GM18861 (cell line): ENCODE measurements around the gene PDAP1.
"Not testable (repeated sequence)": the region's sequence is repeated elsewhere in the genome, so short reads cannot be mapped to it uniquely, and the experiment has no call there.

Experiments
- ATAC-seq: cut with Tn5 transposase; IDR thresholded peaks from one replicate; pipeline ENCODE4 v1.9.1; 2021; ENCODE audit not compliant: unreplicated experiment

PDAP1 gene

DNA sequence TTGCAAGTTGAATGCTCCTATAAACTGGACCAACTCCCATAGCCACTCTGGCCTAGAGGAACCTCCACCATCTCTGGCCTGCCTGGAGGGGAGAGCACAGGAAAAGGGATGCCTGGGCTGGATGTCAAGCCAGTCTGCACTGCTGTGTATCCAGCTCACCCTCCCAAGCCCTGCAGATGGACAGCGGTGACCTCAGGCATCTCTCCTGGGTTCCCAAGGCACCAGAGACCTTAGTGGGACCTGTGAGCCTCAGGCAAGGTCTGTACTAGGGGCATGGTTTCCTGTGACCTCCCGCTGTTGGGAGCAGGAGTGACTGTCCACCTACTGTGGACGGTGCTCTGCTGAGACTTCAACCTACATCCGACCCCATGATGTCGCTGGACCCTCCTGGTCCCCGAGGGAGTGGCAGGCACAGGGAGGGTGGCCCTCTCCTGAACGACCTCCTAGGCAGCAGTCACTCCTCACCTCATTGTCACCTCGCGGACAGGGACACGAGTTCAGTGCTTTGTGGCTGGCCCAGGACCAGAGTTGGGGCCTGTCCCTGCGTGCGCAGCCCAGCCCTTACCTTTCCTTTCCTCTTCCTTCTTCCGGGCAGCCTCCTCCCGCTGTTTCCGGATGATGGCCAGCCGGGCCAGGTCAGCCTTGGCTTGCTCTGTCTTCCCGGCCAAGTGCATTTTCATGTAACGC lies 11.0 kb downstream of the PDAP1 start:
- ATAC-seq = no peak

DNA sequence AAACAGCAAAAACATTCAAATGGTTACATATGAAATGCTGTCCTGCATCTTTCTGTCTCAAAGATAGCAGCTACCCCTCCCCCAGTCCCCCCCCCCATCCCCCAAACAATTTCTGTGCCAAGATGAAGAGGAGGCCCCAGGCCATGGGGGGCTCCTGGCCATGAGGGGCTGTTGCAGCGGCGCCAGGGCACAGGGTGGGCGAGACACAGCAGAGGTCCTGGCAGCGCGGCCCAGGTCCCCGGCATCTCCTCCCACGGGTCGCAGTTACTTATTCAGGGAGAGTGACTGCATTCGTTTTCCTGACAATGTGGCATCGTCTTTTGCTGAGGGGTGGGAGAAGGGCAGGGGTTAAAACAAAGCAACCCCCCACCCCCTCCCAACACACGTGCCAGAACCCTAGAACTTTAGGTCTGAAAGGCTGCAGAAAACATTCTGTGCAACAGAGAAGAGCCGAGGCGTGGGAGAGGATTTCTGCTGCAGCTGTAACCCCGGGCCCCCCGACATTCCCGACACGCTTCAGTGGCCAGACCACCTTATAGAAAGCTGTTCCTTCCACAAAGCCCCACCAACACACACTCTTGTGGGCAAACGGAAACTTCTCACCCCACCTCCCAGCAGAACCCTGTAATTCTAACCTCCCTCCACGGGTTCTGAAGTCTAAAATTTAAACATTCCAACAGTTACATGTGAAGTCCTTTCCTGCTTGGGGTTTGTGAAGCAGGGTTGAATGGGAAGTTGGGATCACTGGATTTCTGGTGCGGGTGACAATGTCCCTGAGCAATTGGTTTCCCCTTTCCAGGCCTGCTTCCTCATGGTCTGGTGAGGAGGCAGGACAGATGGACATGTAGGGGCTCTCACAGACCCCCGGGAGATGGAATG lies 11.7 kb downstream of the PDAP1 start:
- no peak for ATAC-seq

DNA sequence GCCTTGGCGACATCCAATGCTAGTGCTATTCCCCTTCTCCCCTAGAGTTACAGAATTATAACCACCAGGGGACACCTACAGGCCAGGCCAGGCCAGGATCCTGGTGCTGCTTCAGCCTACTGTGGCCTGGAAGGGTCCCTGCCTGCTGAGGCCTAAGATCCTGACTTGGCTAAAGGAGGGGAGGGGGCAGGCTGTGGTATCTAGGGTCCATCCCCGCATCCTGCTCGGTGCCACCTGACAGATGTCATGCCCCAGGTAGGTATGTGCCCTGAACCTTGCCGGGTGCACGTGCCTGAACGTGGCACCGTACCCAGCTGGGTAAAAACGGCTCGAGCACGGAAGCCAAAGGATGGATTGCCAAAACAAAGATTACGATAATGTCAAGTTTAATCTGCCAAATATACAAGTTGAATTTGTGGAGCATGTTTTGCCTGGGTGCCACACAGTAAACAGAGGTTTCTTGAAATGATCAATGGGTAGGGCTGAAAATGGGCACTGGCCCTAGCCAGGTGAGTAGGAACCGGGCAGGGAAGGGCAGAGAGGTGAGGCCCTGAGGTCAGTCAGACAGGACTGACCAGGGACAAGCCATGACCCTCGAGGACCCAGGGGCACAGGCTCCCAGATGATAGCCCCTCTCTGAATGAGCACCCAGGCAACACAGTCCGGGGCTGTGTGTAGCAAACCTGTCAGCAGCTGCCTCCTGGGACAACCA lies 12.6 kb downstream of the PDAP1 start:
- no peak for ATAC-seq

DNA sequence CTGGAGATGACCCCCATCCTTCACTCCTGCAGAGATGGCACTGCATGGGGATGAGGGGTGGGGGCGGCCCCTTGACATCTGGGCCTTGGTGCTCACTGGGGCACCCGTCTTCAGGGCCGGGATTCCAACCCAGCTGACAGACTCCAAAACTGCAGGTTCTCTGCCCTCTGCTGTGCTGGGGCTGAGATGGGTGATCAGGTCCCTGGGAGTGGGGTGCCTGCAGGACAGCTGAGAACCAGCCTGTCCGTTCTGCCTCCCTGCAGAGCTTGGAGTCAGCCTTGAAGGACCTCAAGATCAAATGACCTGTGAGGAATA lies 14.3 kb downstream of the PDAP1 start:
- no peak for ATAC-seq

DNA sequence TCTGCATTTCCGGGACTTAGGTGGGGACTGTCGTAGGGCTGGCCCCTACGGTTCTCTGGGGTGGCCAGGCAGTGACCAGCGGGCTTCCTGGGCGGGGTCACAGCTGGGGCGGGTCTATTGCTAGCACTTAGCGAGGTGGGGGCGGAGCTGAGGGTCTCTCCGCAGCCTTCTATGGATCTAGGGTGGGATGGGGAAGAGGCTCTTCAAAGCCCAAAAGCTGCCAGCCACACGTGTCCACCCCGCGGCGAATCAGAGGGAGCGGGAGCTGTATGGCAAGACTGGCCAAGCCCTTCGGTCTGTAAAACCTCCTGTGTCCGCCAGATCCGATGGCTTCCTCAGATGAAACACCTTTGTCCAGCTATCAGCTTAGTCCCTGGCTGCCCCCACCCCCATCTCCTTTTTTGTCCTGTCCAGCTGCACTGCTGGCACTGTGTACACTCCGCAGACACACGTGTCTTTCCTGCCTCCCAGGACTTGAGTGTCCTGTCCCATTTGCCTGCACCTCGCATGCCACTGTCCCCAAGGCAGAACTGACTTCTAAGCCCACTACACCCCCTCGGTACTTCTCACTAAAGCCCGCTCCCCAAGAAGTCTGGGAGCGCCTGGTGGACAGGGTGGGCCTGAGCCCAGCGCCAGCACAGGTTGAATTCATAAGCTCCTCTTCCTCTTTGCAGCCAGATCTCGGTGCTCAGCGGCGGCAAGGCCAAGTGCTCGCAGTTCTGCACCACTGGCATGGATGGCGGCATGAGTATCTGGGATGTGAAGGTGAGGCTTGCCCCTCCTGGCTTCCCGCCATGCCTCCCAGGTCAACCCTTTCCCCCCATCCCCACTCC lies 14.8 kb downstream of the PDAP1 start:
- ATAC-seq = no peak

DNA sequence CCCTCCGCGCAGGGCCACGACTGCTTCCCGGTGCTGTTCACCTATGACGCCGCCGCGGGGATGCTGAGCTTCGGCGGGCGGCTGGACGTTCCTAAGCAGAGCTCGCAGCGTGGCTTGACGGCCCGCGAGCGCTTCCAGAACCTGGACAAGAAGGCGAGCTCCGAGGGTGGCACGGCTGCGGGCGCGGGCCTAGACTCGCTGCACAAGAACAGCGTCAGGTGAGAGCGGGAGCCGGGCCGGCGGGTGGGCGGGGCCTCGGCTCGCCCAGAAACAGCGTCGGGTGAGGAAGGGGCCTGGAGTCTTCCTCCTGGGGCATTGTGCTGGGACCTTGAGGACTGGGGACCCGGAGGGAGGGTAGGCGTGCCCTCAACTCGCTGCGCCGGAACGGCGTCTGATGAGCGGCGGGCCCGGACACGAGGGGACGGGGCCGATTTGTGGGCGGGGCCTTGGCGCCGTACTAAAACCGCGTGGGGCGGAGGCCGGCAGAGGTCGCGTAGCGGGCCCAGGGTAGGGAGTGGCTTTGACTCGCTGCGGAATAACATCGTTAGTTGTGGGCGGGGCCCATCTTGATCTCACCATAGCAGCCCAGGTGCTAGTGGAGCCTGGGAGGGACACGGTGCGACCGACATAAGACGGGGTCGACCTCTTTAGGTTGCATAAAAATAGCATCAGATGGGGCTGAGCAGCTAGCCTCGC lies 15.6 kb downstream of the PDAP1 start:
- no peak for ATAC-seq

DNA sequence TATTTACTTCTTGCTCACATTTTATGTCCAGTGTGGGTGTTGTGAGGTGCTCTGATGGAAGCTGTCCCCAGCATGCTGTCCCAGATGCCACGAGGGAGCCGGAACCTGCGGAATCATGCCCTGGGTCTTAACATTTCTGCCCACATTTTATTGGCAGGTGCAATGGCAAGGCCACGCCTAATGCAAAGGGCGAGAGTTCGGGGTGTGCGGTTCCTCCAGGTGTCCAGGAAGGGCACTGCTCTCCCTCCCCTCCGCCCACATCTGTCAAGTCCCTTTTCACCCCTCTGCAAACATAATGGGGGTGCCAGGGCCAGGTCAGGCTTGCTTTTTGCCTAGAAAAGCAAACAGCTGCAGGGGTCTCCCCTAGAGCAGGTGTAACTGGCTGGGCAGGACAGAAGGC lies 16.4 kb downstream of the PDAP1 start:
- ATAC-seq = no peak

DNA sequence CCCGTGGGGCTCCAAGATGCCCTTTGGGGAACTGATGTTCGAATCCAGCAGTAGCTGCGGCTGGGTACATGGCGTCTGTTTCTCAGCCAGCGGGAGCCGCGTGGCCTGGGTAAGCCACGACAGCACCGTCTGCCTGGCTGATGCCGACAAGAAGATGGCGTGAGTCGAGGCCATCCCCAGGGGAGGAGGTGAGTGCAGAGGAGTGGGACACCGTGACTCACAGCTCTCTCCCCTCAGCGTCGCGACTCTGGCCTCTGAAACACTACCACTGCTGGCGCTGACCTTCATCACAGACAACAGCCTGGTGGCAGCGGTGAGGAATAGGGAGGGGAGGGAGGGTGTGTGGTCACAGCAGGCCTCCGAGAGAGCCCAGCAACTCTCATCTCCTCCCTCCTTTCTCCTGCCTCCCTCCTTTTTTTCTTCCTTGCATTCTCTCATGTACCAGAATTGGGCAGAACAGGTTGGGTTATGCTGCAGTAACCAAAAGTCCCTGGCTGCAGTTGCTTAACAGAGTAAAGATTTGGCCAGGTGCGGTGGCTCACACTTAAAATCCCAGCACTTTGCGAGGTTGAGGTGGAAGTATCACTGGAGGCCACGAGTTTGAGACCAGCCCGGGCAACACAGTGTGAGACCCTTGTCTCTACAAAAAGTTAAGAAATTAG lies 17.3 kb downstream of the PDAP1 start:
- no peak for ATAC-seq

DNA sequence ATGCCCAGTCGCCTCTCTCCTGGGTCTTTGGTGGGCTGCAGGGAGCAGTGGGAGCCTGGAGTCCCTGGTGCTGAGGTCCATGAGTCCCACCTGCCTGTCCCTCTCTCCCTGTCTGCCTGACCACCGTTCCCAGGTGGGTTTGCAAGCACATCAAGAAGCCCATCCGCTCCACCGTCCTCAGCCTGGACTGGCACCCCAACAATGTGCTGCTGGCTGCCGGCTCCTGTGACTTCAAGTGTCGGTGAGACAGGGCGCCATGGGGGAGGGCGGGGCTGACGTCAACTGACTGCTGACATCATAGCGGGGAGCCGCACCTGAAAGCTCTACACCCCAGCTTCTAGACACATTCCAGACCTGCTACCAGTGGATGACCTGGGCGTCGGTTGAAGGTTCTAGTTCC lies 18.6 kb downstream of the PDAP1 start:
- no peak for ATAC-seq

DNA sequence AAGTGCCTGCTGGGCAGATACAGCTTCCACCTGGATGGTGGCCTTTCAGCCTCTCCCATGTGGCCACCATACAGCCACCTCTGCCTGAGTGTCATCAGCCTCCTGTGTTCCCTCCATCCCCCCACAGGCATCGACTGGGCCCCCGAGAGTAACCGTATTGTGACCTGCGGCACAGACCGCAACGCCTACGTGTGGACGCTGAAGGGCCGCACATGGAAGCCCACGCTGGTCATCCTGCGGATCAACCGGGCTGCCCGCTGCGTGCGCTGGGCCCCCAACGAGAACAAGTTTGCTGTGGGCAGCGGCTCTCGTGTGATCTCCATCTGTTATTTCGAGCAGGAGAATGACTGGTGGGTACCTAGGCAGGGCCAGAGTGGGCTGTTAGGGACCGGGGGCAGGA lies 20.5 kb downstream of the PDAP1 start:
- no peak for ATAC-seq

DNA sequence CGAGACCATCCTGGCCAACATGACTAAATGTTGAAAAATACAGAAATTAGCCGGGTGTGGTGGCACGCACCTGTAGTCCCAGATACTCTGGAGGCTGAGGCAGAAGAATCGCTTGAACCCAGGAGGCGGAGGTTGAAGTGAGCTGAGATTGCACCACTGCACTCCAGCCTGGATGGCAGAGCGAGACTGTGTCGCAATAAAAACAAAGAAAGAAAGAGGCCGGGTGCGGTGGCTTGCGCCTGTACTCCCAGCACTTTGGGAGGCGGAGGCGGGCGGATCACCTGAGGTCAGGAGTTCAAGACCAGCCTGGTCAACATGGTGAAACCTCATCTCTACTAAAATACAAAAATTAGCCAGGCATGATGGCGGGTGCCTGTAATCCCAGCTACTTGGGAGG lies 21.2 kb downstream of the PDAP1 start:
- ATAC-seq = not testable (repeated sequence)

DNA sequence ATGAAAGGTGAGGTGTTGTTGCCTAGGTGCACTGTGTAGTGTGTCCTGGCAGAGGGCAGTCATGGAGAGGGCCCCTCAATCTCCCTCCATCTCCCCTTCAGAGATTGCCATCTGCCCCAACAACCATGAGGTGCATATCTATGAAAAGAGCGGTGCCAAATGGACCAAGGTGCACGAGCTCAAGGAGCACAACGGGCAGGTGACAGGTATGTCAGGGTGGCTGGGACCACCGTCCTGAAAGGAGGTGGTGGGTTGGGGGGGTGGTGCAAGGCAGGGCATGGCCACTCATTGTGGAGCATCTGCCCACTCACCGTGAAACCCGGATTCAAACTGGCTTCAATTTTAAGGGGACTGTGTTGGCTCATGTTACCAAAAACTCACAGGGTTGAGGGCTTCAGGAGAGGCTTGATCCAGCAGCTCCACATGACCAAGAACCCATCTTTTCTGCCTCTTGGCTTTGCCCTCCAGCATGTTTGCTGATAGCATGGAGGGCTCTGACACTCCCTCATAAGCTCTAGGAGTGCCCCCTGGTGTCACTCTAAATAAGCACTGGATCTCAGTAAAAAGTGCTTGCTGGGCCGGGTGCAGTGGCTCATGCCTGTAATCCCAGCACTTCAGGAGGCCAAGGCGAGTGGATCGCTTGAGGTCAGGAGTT lies 21.7 kb downstream of the PDAP1 start:
- peak; percentile 57 for ATAC-seq

DNA sequence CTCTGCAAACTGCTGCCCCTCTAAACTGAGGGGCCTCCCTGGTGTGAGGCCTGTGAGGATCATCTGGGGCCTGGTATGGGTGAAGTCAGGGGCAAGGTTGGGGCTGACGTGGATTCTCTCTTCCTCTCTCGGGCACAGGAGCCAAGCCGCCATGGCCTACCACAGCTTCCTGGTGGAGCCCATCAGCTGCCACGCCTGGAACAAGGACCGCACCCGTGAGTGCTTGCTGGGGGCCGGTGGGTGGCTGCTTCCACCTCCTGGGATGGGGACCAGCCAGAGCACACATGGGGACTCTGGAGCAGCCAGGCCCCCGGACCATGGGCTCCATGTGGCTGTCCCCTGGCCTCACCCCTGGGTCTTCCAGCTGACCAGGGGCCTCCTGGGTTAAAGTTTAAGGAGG lies 22.8 kb downstream of the PDAP1 start:
- ATAC-seq = no peak

DNA sequence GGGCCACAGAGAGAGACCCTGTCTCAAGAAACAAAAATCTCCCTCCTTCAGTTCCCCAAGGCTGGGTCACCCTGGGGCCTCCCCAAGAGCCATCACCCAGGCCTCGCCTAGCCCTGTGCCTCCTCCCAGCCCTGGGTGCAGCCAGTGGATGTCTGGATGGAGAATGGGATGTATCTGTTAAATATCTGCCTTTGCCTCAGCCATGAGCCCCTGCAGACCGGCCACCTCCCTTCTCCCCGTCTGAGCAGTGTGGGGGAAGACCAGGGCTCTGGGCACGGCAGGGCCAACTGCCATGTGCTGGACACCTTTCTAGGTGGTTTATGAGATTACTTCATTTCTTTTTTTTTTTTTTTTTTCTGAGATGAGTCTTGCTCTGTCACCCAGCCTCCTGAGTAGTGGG lies 23.9 kb downstream of the PDAP1 start:
- ATAC-seq = no peak

DNA sequence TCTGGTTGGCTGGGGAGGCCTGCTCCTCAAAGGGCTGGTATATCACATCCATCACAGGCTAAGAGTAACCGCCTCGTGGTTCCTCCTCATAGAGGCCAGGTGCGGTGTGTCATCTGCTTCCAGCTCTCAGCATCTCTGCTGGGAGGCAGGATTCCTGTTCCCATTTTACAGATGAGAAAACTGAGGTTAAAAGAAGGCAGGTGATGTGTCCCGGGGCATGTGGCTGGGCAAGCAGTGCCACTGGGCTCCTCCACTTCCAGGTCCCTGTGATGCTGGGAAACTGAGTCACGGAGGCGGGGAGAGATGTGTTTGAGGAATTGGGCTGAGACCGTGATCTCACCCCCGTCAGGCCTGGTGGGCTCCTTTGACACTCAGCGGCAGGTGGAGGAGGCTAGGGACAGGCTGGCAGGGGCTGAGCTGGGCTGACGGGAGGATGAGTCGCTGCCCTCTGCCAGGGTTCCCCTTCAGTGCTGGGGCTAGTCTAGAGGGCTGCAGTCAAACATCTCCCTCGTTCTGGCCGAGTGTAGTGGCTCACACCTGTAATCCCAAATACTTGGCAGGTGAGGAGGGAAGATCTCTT lies 24.5 kb downstream of the PDAP1 start:
- ATAC-seq = no peak

DNA sequence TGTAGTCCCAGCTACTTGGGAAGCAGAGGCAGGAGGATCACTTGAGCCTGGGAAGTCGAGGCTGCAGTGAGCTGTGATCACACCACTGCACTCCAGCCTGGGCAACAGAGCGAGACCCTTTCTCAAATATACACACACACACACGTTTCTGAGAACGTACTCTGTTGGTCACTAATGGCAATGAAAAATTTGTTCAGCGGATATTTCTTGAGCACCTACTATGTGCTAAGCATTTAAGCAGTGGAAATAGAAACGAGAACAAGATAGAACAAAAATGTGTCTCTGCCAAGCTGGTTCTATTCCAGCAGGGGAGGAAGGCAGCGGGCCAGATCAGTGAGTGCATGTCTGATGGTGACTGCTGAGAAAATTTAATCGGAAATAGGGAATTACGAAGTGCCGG lies 25.2 kb downstream of the PDAP1 start:
- no peak for ATAC-seq

DNA sequence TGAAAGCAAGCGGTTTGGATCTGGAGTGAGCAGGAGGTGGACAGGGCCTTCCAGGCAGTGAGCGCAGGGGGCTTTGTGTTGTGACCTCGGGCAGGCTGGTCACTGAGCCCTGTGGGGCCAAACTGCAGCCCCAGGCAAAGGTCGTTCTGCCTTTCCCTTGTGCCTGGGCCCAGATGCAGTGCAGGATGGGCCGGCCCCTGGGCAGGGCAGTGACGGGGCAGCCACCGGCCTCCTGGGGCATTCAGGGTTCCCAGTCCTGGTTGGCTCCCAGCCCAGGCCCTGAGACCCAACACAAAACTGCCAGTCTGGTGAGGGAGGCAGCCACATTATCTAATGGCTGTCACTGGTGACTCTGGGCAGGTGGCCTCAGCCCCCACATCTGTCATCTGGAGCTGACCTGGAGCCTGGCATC lies 26.7 kb downstream of the PDAP1 start:
- ATAC-seq = no peak

DNA sequence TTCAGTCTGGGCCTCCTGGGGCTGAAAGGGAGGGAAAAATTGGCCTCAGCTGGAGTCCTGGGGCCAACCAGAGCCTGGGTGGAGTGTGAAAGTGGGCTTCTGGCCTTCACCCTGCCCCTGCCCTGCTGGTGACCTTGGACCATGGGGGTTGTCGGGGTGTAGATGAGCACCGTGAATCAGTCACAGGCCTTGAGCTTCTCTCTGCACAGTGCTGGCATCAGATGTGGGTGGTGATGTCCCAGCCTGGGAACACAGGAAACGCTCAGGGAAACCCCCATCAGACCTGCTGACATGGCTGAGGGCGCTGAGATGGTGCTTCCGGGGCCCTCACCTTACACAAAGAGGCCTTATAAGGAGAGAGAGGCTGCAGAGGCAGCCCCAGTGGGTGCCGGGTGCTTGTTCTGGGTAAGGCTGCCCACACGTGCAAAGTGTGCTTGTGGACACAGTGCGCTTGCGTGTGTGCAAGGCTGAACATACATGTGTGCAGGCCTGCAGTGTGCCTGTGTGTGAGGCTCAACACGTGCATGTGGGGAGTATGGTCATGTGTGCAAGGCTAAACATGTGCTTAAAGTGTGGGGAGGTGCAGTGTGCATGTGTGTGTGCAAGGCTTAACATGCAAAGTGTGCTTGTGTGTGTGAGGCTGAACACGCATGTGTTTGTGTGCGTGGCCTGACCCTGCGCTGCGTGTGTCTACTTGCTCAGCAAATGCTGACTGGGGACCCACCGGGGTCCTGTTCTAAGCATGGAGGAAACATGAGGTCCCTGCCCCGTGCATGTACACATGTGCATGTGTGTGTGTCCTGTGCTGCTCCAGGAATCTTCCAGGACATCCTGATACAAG lies 27.4 kb downstream of the PDAP1 start:
- ATAC-seq = peak; percentile 73
